IMR-90 (cell line): ENCODE measurements around the gene CEP290. TPM values are rescaled to one million over a fixed set of nuclear protein-coding genes. Genes with fewer than 3 reads are reported as not detected.

Source experiments
- ATAC-seq: fragments of 200-7000 bp; cut with Tn5 transposase; 2 replicates; pipeline ENCODE4 v1.9.1; 2020; ENCODE audit warnings: low read depth, mild to moderate bottlenecking, moderate library complexity
- BruUV-seq: library from RNA; stranded (reverse); fragments of 400-500 nt; replicated peaks from 2 replicates; lab custom pipeline; 2021; lab: Mats Ljungman, UMichigan
- CTCF ChIA-PET: fragments of 300-600 bp; formaldehyde crosslinking; extraction: SDS; loops from one replicate; lab custom pipeline; 2021; ENCODE audit warnings: antibody characterized with exemption; lab: Yijun Ruan, JAX
- POLR2A ChIA-PET: fragments of 300-600 bp; sonication (Branson Sonifier 250); formaldehyde crosslinking; loops from one replicate; lab custom pipeline; 2022; ENCODE audit warnings: antibody characterized with exemption; ENCODE audit not compliant: unreplicated experiment; lab: Charles Lee
- DNase-seq: peaks from one replicate; pipeline ENCODE4 v3.0.0; 2013
- H2AFZ ChIP-seq: replicated peaks from 2 replicates; pipeline ENCODE3; 2013; ENCODE audit warnings: low read length, mild to moderate bottlenecking; ENCODE audit not compliant: poor library complexity
- H2AK5ac ChIP-seq: 2 replicates; pipeline ENCODE4 v1.6.1; 2013; ENCODE audit warnings: low read depth, low read length, inconsistent platforms
- H2AK9ac ChIP-seq: replicated peaks from 2 replicates; pipeline ENCODE3; 2013; ENCODE audit warnings: mild to moderate bottlenecking, low read depth, low read length, moderate library complexity; ENCODE audit not compliant: poor library complexity
- H2BK120ac ChIP-seq: 2 replicates; pipeline ENCODE4 v1.6.1; 2013; ENCODE audit warnings: low read depth, low read length, inconsistent platforms
- H2BK15ac ChIP-seq: 3 replicates; pipeline ENCODE4 v1.6.1; 2013; ENCODE audit warnings: low read depth, low read length, inconsistent platforms
- H2BK20ac ChIP-seq: 2 replicates; pipeline ENCODE4 v1.6.1; 2013; ENCODE audit warnings: low read depth, mild to moderate bottlenecking, inconsistent platforms, low read length, moderate library complexity
- H2BK5ac ChIP-seq: 2 replicates; pipeline ENCODE4 v1.6.1; 2013; ENCODE audit warnings: mild to moderate bottlenecking, low read depth, low read length, inconsistent platforms; ENCODE audit not compliant: poor library complexity, severe bottlenecking
- H3K14ac ChIP-seq: replicated peaks from 2 replicates; pipeline ENCODE4 v1.6.1; 2013; ENCODE audit warnings: low read depth, low read length, inconsistent platforms
- H3K18ac ChIP-seq: 2 replicates; pipeline ENCODE4 v1.6.1; 2013; ENCODE audit warnings: low read depth, low read length, control low read depth
- H3K23ac ChIP-seq: 2 replicates; pipeline ENCODE4 v1.6.1; 2013; ENCODE audit warnings: low read depth, low read length, inconsistent platforms
- H3K27ac ChIP-seq: 2 replicates; pipeline ENCODE4 v1.5.1; 2013; ENCODE audit warnings: mild to moderate bottlenecking, control low read depth, low read length; ENCODE audit not compliant: insufficient read depth
- H3K27me3 ChIP-seq: 2 replicates; pipeline ENCODE4 v1.6.1; 2013; ENCODE audit warnings: low read length; ENCODE audit not compliant: control insufficient read depth, insufficient read depth
- H3K36me3 ChIP-seq: 2 replicates; pipeline ENCODE4 v1.6.1; 2013; ENCODE audit warnings: low read length, mixed read lengths; ENCODE audit not compliant: control insufficient read depth, insufficient read depth
- H3K4ac ChIP-seq: 2 replicates; pipeline ENCODE4 v1.6.1; 2013; ENCODE audit warnings: low read depth, low read length, inconsistent platforms
- H3K4me1 ChIP-seq: 2 replicates; pipeline ENCODE4 v1.6.1; 2013; ENCODE audit warnings: low read length, mixed read lengths; ENCODE audit not compliant: control insufficient read depth, insufficient read depth
- H3K4me2 ChIP-seq: 2 replicates; pipeline ENCODE4 v1.6.1; 2013; ENCODE audit warnings: low read depth, mild to moderate bottlenecking, control low read depth, low read length, moderate library complexity
- H3K4me3 ChIP-seq: 2 replicates; pipeline ENCODE4 v1.5.1; 2013; ENCODE audit warnings: low read depth, mild to moderate bottlenecking, control low read depth, low read length, moderate library complexity; ENCODE audit not compliant: insufficient read depth
- H3K56ac ChIP-seq: 2 replicates; pipeline ENCODE4 v1.6.1; 2013; ENCODE audit warnings: low read length, inconsistent platforms; ENCODE audit not compliant: insufficient read depth; ENCODE audit errors: extremely low read depth
- H3K79me1 ChIP-seq, 2 experiments: 2 replicates each; pipeline ENCODE4 v1.6.1; 2013; ENCODE audit warnings: low read length in 2 of 2, inconsistent platforms in 1 of 2, low read depth in 1 of 2
- H3K9ac ChIP-seq: 2 replicates; pipeline ENCODE4 v1.6.1; 2013; ENCODE audit warnings: low read depth, low read length, control low read depth
- H3K9me1 ChIP-seq: 2 replicates; pipeline ENCODE4 v1.6.1; 2013; ENCODE audit warnings: low read length, inconsistent platforms; ENCODE audit not compliant: insufficient read depth
- H3K9me3 ChIP-seq: 2 replicates; pipeline ENCODE4 v1.6.1; 2013; ENCODE audit warnings: low read length; ENCODE audit not compliant: control insufficient read depth, insufficient read depth
- H4K20me1 ChIP-seq: 2 replicates; pipeline ENCODE4 v1.6.1; 2013; ENCODE audit warnings: low read length, inconsistent platforms; ENCODE audit not compliant: insufficient read depth
- H4K5ac ChIP-seq: 2 replicates; pipeline ENCODE4 v1.6.1; 2013; ENCODE audit warnings: mild to moderate bottlenecking, low read depth, low read length, control low read depth
- H4K8ac ChIP-seq, 2 experiments: 2 replicates each; pipeline ENCODE4 v1.6.1; 2013; ENCODE audit warnings: low read depth in 2 of 2, low read length in 2 of 2, control low read depth in 1 of 2, inconsistent platforms in 1 of 2
- H4K91ac ChIP-seq: 2 replicates; pipeline ENCODE4 v1.6.1; 2013; ENCODE audit warnings: low read depth, low read length, inconsistent platforms; ENCODE audit not compliant: insufficient read depth
- BHLHE40 ChIP-seq: fragments of 150-350 bp; IDR thresholded peaks from 2 replicates; pipeline ENCODE4 v1.6.1; 2016; ENCODE audit warnings: mild to moderate bottlenecking, low read depth, low read length
- CEBPB ChIP-seq: IDR thresholded peaks from 2 replicates; pipeline ENCODE4 v1.6.1; 2012; ENCODE audit warnings: low read depth, low read length, improper control_type of control experiment
- FOS ChIP-seq: fragments of 150-350 bp; IDR thresholded peaks from 2 replicates; pipeline ENCODE4 v1.6.1; 2016; ENCODE audit warnings: low read depth, low read length
- MAFK ChIP-seq: IDR thresholded peaks from 2 replicates; pipeline ENCODE4 v1.6.1; 2012; ENCODE audit warnings: low read depth, low read length, improper control_type of control experiment
- MAZ ChIP-seq: IDR thresholded peaks from 2 replicates; pipeline ENCODE4 v1.6.1; 2012; ENCODE audit warnings: low read depth, mild to moderate bottlenecking, low read length, improper control_type of control experiment, moderate library complexity, borderline replicate concordance
- MXI1 ChIP-seq: IDR thresholded peaks from 2 replicates; pipeline ENCODE4 v1.6.1; 2012; ENCODE audit warnings: low read depth, mild to moderate bottlenecking, low read length, moderate library complexity, borderline replicate concordance
- NFE2L2 ChIP-seq: fragments of 150-350 bp; IDR thresholded peaks from 2 replicates; pipeline ENCODE4 v1.6.1; 2016; ENCODE audit warnings: low read depth, mild to moderate bottlenecking, low read length
- POLR2A ChIP-seq: IDR thresholded peaks from 2 replicates; pipeline ENCODE4 v1.6.1; 2012; ENCODE audit warnings: mild to moderate bottlenecking, low read depth, low read length
- RAD21 ChIP-seq: IDR thresholded peaks from 2 replicates; pipeline ENCODE4 v1.6.1; 2012; ENCODE audit warnings: low read length, improper control_type of control experiment
- RCOR1 ChIP-seq: IDR thresholded peaks from 2 replicates; pipeline ENCODE4 v1.6.1; 2012; ENCODE audit warnings: mild to moderate bottlenecking, low read length, improper control_type of control experiment; ENCODE audit not compliant: insufficient replicate concordance
- RFX5 ChIP-seq: IDR thresholded peaks from 2 replicates; pipeline ENCODE4 v1.8.0; 2012; ENCODE audit warnings: low read depth, mild to moderate bottlenecking, low read length, moderate library complexity
- WGBS, 2 experiments: methylation state at CpG; one replicate each; pipeline versions ENCODE4 v1.1.5 to v1.1.7; 2013; ENCODE audit warnings: missing lambda C conversion rate in 2 of 2; ENCODE audit not compliant: insufficient read length in 1 of 2; ENCODE audit errors: extremely low coverage in 2 of 2; 5-methylcytosine and 5-hydroxymethylcytosine counted together
- dilution Hi-C: fragments of 300-500 bp; cut with HindIII; formaldehyde crosslinking; loops from one replicate; pipeline ENCODE4 v1.14.3; 2018; ENCODE audit warnings: low sequenced_read_pairs; ENCODE audit not compliant: unreplicated experiment
- in situ Hi-C: fragments of 300-500 bp; cut with MboI; formaldehyde crosslinking; loops from 3 replicates; pipeline ENCODE4 v1.14.3; 2019; ENCODE audit warnings: low sequenced_read_pairs, inconsistent platforms, mixed read lengths
- intact Hi-C: fragments of 100-400 bp; cut with micrococcal nuclease; formaldehyde crosslinking; loops from 2 replicates; pipeline ENCODE4 v1.10.0; 2022
- polyA plus RNA-seq, 3 experiments: library from polyadenylated mRNA; depleted of rRNA; stranded (reverse); fragments of >200 nt; gene quantifications; 2 replicates each; pipeline ENCODE4 v1.2.3, GENCODE V29; 2012; ENCODE audit warnings: low replicate concordance in 1 of 3
- total RNA-seq: library from RNA; depleted of rRNA; stranded (reverse); fragments of >200 nt; gene quantifications from 2 replicates; pipeline ENCODE4 v1.2.3, GENCODE V29; 2012
- TF ChIP-seq, protein P1 (sequence below): fragments of 150-350 bp; IDR thresholded peaks from 2 replicates; pipeline ENCODE4 v1.6.1; 2017; ENCODE audit warnings: mild to moderate bottlenecking, antibody characterized with exemption, low read length, low read depth
- TF ChIP-seq, protein P2 (sequence below): conservative IDR thresholded peaks from 2 replicates; pipeline ENCODE4 v1.5.1; 2012; ENCODE audit warnings: mild to moderate bottlenecking, low read depth, low read length, improper control_type of control experiment
- TF ChIP-seq, protein P3 (sequence below): fragments of 150-350 bp; IDR thresholded peaks from 2 replicates; pipeline ENCODE4 v1.6.1; 2016; ENCODE audit warnings: low read depth, mild to moderate bottlenecking, low read length, moderate library complexity, borderline replicate concordance

The CEP290 gene
- total and polyA plus RNA-seq, 2 of the 4 experiments (the other 2 are of a cell fraction), result 4.3 to 7.9 TPM

DNA sequence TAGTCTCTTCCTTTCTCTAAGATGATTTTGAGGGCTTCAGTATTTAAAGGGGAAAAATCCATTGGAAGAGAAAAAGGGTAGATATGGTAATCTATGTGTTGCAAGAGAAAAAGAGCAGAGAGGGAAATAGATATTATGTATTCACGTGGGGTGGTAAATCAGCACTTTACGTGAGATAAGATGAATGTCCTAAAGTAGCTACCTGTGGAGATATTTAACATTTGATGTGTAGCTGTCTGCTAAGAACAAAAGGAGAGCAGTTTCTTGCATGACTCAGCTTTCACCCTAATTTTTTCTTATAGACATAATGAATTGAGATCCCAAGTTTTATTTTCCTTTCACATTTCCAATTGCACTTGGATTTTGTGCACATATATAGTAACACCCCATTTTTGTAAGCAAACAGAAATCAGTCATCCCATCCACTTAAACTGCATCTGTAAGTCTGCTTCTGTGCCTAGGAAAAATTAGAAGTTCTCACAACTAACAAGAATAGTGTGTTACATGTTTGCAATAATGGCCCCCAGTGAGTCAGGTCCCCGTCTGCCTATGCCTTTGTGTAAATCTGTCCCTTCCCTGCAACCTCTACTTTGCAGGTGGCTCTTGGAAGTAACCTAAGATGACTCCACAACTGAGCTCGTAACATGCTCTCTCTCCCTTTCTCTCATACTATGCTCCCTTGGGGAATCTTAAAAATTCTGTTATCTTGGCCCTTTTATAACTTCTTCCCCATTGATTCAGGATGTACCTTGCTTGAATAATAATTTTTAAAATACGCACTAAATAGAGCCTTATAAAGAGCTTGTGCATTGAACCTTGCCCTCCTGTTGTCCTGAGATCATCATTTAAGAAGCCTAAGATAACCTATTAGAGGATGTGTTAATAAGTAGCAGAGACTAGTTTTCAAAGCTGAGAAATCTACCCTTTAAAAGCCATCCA, 3.9 kb upstream of the CEP290 start:
- Histone ChIP-seq H2BK5ac (no peak overlapping the region), H3K18ac (no peak overlapping the region), H3K4me2 (no peak overlapping the region), H4K91ac (no peak overlapping the region), H4K20me1 (no peaks in the 10 kb centered on the region), H3K4ac (no peak overlapping the region), H3K27me3 (no peaks in the 10 kb centered on the region), H3K23ac (no peak overlapping the region), H3K14ac (no peak overlapping the region), H3K9me3 (no peaks in the 10 kb centered on the region), H2AK9ac (no peak overlapping the region), H3K4me1 (no peaks in the 10 kb centered on the region), H3K27ac (no peak overlapping the region), H2AK5ac (no peak overlapping the region), H4K5ac (no peak overlapping the region), H3K9me1 (no peaks in the 10 kb centered on the region; the same call in 1 of the 2 replicates), H3K56ac (no peak overlapping the region), H3K9ac (no peak overlapping the region), H3K4me3 (no peak overlapping the region), H2BK120ac (no peak overlapping the region), H4K8ac (no peak overlapping the region), H3K79me1 (peaks cover 24 to 45% of the 10 kb centered on the region in 2 experiments), H3K36me3 (peaks cover 1% of the 10 kb centered on the region; the same call in 1 of the 2 replicates), H2BK20ac (no peak overlapping the region), H2AFZ (no peak overlapping the region), H2BK15ac (no peak overlapping the region)
- in situ Hi-C loops (loop anchor here (25.0 kb wide), 1 partner anchor 1366 kb away; the partner anchor contains the start of gene GALNT4), dilution Hi-C loops (no loop called here), intact Hi-C loops (no loop called here)
- DNase-seq (no peak), ATAC-seq (no peak)
- BruUV-seq, result no TSS peak
- no CpG with 5 or more reads among the region's 5 CpGs for WGBS, 2 experiments
- ChIA-PET CTCF (no interaction called here), POLR2A (interaction anchor here (0.7 kb wide), 1 partner anchor 948 kb away, joined by 3 read pairs; no protein-coding TSS in a partner anchor)
- no peak for TF ChIP-seq RAD21
- TF ChIP-seq POLR2A, result no peak
- TF ChIP-seq FOS, result no peak
- TF ChIP-seq CEBPB, result no peak
- no peak for TF ChIP-seq MAZ
- TF ChIP-seq MXI1, result no peak
- TF ChIP-seq, protein P1, sequence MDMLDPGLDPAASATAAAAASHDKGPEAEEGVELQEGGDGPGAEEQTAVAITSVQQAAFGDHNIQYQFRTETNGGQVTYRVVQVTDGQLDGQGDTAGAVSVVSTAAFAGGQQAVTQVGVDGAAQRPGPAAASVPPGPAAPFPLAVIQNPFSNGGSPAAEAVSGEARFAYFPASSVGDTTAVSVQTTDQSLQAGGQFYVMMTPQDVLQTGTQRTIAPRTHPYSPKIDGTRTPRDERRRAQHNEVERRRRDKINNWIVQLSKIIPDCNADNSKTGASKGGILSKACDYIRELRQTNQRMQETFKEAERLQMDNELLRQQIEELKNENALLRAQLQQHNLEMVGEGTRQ, result no peak
- no peak for TF ChIP-seq RCOR1
- TF ChIP-seq RFX5, result no peak
- TF ChIP-seq, protein P2, sequence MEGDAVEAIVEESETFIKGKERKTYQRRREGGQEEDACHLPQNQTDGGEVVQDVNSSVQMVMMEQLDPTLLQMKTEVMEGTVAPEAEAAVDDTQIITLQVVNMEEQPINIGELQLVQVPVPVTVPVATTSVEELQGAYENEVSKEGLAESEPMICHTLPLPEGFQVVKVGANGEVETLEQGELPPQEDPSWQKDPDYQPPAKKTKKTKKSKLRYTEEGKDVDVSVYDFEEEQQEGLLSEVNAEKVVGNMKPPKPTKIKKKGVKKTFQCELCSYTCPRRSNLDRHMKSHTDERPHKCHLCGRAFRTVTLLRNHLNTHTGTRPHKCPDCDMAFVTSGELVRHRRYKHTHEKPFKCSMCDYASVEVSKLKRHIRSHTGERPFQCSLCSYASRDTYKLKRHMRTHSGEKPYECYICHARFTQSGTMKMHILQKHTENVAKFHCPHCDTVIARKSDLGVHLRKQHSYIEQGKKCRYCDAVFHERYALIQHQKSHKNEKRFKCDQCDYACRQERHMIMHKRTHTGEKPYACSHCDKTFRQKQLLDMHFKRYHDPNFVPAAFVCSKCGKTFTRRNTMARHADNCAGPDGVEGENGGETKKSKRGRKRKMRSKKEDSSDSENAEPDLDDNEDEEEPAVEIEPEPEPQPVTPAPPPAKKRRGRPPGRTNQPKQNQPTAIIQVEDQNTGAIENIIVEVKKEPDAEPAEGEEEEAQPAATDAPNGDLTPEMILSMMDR, result no peak
- TF ChIP-seq MAFK, result no peak
- no peak for TF ChIP-seq NFE2L2
- no peak for TF ChIP-seq BHLHE40
- TF ChIP-seq, protein P3, sequence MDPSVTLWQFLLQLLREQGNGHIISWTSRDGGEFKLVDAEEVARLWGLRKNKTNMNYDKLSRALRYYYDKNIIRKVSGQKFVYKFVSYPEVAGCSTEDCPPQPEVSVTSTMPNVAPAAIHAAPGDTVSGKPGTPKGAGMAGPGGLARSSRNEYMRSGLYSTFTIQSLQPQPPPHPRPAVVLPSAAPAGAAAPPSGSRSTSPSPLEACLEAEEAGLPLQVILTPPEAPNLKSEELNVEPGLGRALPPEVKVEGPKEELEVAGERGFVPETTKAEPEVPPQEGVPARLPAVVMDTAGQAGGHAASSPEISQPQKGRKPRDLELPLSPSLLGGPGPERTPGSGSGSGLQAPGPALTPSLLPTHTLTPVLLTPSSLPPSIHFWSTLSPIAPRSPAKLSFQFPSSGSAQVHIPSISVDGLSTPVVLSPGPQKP, result no peak
